IMR-90 (cell line): ENCODE measurements around the gene AKNA. TPM values are rescaled to one million over a fixed set of nuclear protein-coding genes. Genes with fewer than 3 reads are reported as not detected.

Experiments
- ATAC-seq: fragments of 200-7000 bp; cut with Tn5 transposase; 2 replicates; pipeline ENCODE4 v1.9.1; 2020; ENCODE audit warnings: low read depth, mild to moderate bottlenecking, moderate library complexity
- BruUV-seq: library from RNA; stranded (reverse); fragments of 400-500 nt; replicated peaks from 2 replicates; lab custom pipeline; 2021; lab: Mats Ljungman, UMichigan
- CTCF ChIA-PET: fragments of 300-600 bp; formaldehyde crosslinking; extraction: SDS; loops from one replicate; lab custom pipeline; 2021; ENCODE audit warnings: antibody characterized with exemption; lab: Yijun Ruan, JAX
- POLR2A ChIA-PET: fragments of 300-600 bp; sonication (Branson Sonifier 250); formaldehyde crosslinking; loops from one replicate; lab custom pipeline; 2022; ENCODE audit warnings: antibody characterized with exemption; ENCODE audit not compliant: unreplicated experiment; lab: Charles Lee
- DNase-seq: peaks from one replicate; pipeline ENCODE4 v3.0.0; 2013
- H2AFZ ChIP-seq: replicated peaks from 2 replicates; pipeline ENCODE3; 2013; ENCODE audit warnings: low read length, mild to moderate bottlenecking; ENCODE audit not compliant: poor library complexity
- H2AK5ac ChIP-seq: 2 replicates; pipeline ENCODE4 v1.6.1; 2013; ENCODE audit warnings: low read depth, low read length, inconsistent platforms
- H2AK9ac ChIP-seq: replicated peaks from 2 replicates; pipeline ENCODE3; 2013; ENCODE audit warnings: mild to moderate bottlenecking, low read depth, low read length, moderate library complexity; ENCODE audit not compliant: poor library complexity
- H2BK120ac ChIP-seq: 2 replicates; pipeline ENCODE4 v1.6.1; 2013; ENCODE audit warnings: low read depth, low read length, inconsistent platforms
- H2BK15ac ChIP-seq: 3 replicates; pipeline ENCODE4 v1.6.1; 2013; ENCODE audit warnings: low read depth, low read length, inconsistent platforms
- H2BK20ac ChIP-seq: 2 replicates; pipeline ENCODE4 v1.6.1; 2013; ENCODE audit warnings: low read depth, mild to moderate bottlenecking, inconsistent platforms, low read length, moderate library complexity
- H2BK5ac ChIP-seq: 2 replicates; pipeline ENCODE4 v1.6.1; 2013; ENCODE audit warnings: mild to moderate bottlenecking, low read depth, low read length, inconsistent platforms; ENCODE audit not compliant: poor library complexity, severe bottlenecking
- H3K14ac ChIP-seq: replicated peaks from 2 replicates; pipeline ENCODE4 v1.6.1; 2013; ENCODE audit warnings: low read depth, low read length, inconsistent platforms
- H3K18ac ChIP-seq: 2 replicates; pipeline ENCODE4 v1.6.1; 2013; ENCODE audit warnings: low read depth, low read length, control low read depth
- H3K23ac ChIP-seq: 2 replicates; pipeline ENCODE4 v1.6.1; 2013; ENCODE audit warnings: low read depth, low read length, inconsistent platforms
- H3K27ac ChIP-seq: 2 replicates; pipeline ENCODE4 v1.5.1; 2013; ENCODE audit warnings: mild to moderate bottlenecking, control low read depth, low read length; ENCODE audit not compliant: insufficient read depth
- H3K27me3 ChIP-seq: 2 replicates; pipeline ENCODE4 v1.6.1; 2013; ENCODE audit warnings: low read length; ENCODE audit not compliant: control insufficient read depth, insufficient read depth
- H3K36me3 ChIP-seq: 2 replicates; pipeline ENCODE4 v1.6.1; 2013; ENCODE audit warnings: low read length, mixed read lengths; ENCODE audit not compliant: control insufficient read depth, insufficient read depth
- H3K4ac ChIP-seq: 2 replicates; pipeline ENCODE4 v1.6.1; 2013; ENCODE audit warnings: low read depth, low read length, inconsistent platforms
- H3K4me1 ChIP-seq: 2 replicates; pipeline ENCODE4 v1.6.1; 2013; ENCODE audit warnings: low read length, mixed read lengths; ENCODE audit not compliant: control insufficient read depth, insufficient read depth
- H3K4me2 ChIP-seq: 2 replicates; pipeline ENCODE4 v1.6.1; 2013; ENCODE audit warnings: low read depth, mild to moderate bottlenecking, control low read depth, low read length, moderate library complexity
- H3K4me3 ChIP-seq: 2 replicates; pipeline ENCODE4 v1.5.1; 2013; ENCODE audit warnings: low read depth, mild to moderate bottlenecking, control low read depth, low read length, moderate library complexity; ENCODE audit not compliant: insufficient read depth
- H3K56ac ChIP-seq: 2 replicates; pipeline ENCODE4 v1.6.1; 2013; ENCODE audit warnings: low read length, inconsistent platforms; ENCODE audit not compliant: insufficient read depth; ENCODE audit errors: extremely low read depth
- H3K79me1 ChIP-seq, 2 experiments: 2 replicates each; pipeline ENCODE4 v1.6.1; 2013; ENCODE audit warnings: low read length in 2 of 2, inconsistent platforms in 1 of 2, low read depth in 1 of 2
- H3K9ac ChIP-seq: 2 replicates; pipeline ENCODE4 v1.6.1; 2013; ENCODE audit warnings: low read depth, low read length, control low read depth
- H3K9me1 ChIP-seq: 2 replicates; pipeline ENCODE4 v1.6.1; 2013; ENCODE audit warnings: low read length, inconsistent platforms; ENCODE audit not compliant: insufficient read depth
- H3K9me3 ChIP-seq: 2 replicates; pipeline ENCODE4 v1.6.1; 2013; ENCODE audit warnings: low read length; ENCODE audit not compliant: control insufficient read depth, insufficient read depth
- H4K20me1 ChIP-seq: 2 replicates; pipeline ENCODE4 v1.6.1; 2013; ENCODE audit warnings: low read length, inconsistent platforms; ENCODE audit not compliant: insufficient read depth
- H4K5ac ChIP-seq: 2 replicates; pipeline ENCODE4 v1.6.1; 2013; ENCODE audit warnings: mild to moderate bottlenecking, low read depth, low read length, control low read depth
- H4K8ac ChIP-seq, 2 experiments: 2 replicates each; pipeline ENCODE4 v1.6.1; 2013; ENCODE audit warnings: low read depth in 2 of 2, low read length in 2 of 2, control low read depth in 1 of 2, inconsistent platforms in 1 of 2
- H4K91ac ChIP-seq: 2 replicates; pipeline ENCODE4 v1.6.1; 2013; ENCODE audit warnings: low read depth, low read length, inconsistent platforms; ENCODE audit not compliant: insufficient read depth
- BHLHE40 ChIP-seq: fragments of 150-350 bp; IDR thresholded peaks from 2 replicates; pipeline ENCODE4 v1.6.1; 2016; ENCODE audit warnings: mild to moderate bottlenecking, low read depth, low read length
- CEBPB ChIP-seq: IDR thresholded peaks from 2 replicates; pipeline ENCODE4 v1.6.1; 2012; ENCODE audit warnings: low read depth, low read length, improper control_type of control experiment
- CHD1 ChIP-seq: IDR thresholded peaks from 2 replicates; pipeline ENCODE4 v1.6.1; 2012; ENCODE audit warnings: low read depth, low read length, improper control_type of control experiment
- ELK1 ChIP-seq: fragments of 150-350 bp; IDR thresholded peaks from 2 replicates; pipeline ENCODE4 v1.6.1; 2016; ENCODE audit warnings: low read depth, mild to moderate bottlenecking, low read length, moderate library complexity, borderline replicate concordance
- FOS ChIP-seq: fragments of 150-350 bp; IDR thresholded peaks from 2 replicates; pipeline ENCODE4 v1.6.1; 2016; ENCODE audit warnings: low read depth, low read length
- MXI1 ChIP-seq: IDR thresholded peaks from 2 replicates; pipeline ENCODE4 v1.6.1; 2012; ENCODE audit warnings: low read depth, mild to moderate bottlenecking, low read length, moderate library complexity, borderline replicate concordance
- POLR2A ChIP-seq: IDR thresholded peaks from 2 replicates; pipeline ENCODE4 v1.6.1; 2012; ENCODE audit warnings: mild to moderate bottlenecking, low read depth, low read length
- RAD21 ChIP-seq: IDR thresholded peaks from 2 replicates; pipeline ENCODE4 v1.6.1; 2012; ENCODE audit warnings: low read length, improper control_type of control experiment
- RCOR1 ChIP-seq: IDR thresholded peaks from 2 replicates; pipeline ENCODE4 v1.6.1; 2012; ENCODE audit warnings: mild to moderate bottlenecking, low read length, improper control_type of control experiment; ENCODE audit not compliant: insufficient replicate concordance
- SMC3 ChIP-seq: fragments of 150-350 bp; IDR thresholded peaks from 2 replicates; pipeline ENCODE4 v1.6.1; 2016; ENCODE audit warnings: low read depth, mild to moderate bottlenecking, antibody characterized with exemption, low read length, moderate library complexity
- WGBS, 2 experiments: methylation state at CpG; one replicate each; pipeline versions ENCODE4 v1.1.5 to v1.1.7; 2013; ENCODE audit warnings: missing lambda C conversion rate in 2 of 2; ENCODE audit not compliant: insufficient read length in 1 of 2; ENCODE audit errors: extremely low coverage in 2 of 2; 5-methylcytosine and 5-hydroxymethylcytosine counted together
- dilution Hi-C: fragments of 300-500 bp; cut with HindIII; formaldehyde crosslinking; loops from one replicate; pipeline ENCODE4 v1.14.3; 2018; ENCODE audit warnings: low sequenced_read_pairs; ENCODE audit not compliant: unreplicated experiment
- in situ Hi-C: fragments of 300-500 bp; cut with MboI; formaldehyde crosslinking; loops from 3 replicates; pipeline ENCODE4 v1.14.3; 2019; ENCODE audit warnings: low sequenced_read_pairs, inconsistent platforms, mixed read lengths
- intact Hi-C: fragments of 100-400 bp; cut with micrococcal nuclease; formaldehyde crosslinking; loops from 2 replicates; pipeline ENCODE4 v1.10.0; 2022
- polyA plus RNA-seq, 3 experiments: library from polyadenylated mRNA; depleted of rRNA; stranded (reverse); fragments of >200 nt; gene quantifications; 2 replicates each; pipeline ENCODE4 v1.2.3, GENCODE V29; 2012; ENCODE audit warnings: low replicate concordance in 1 of 3
- total RNA-seq: library from RNA; depleted of rRNA; stranded (reverse); fragments of >200 nt; gene quantifications from 2 replicates; pipeline ENCODE4 v1.2.3, GENCODE V29; 2012

The AKNA gene
- total and polyA plus RNA-seq, 2 of the 4 experiments (the other 2 are of a cell fraction) = 2.7 to 7.3 TPM

GRCh38 chr9:114418053-114418452, 30.3 kb upstream of the AKNA start:
- POLR2A ChIA-PET = no interaction called here

More at GRCh38 chr9:114418053-114418452, 30.3 kb upstream of the AKNA start:
- H2BK5ac ChIP-seq = no peak overlapping the region
- H3K36me3 ChIP-seq = no peaks in the 10 kb centered on the region
- H3K27me3 ChIP-seq = peaks cover 34% of the 10 kb centered on the region
- no peak for DNase-seq
- H3K79me1 ChIP-seq = no peaks in the 10 kb centered on the region
- intact Hi-C loops (no loop called here), dilution Hi-C loops (no loop called here), in situ Hi-C loops (loop anchor here (10.0 kb wide), 1 partner anchor 597 kb away; no protein-coding TSS in a partner anchor)
- H3K9me1 ChIP-seq = peaks cover 8% of the 10 kb centered on the region; the same call in 1 of the 2 replicates
- TF ChIP-seq SMC3 (no peak), MXI1 (no peak), RAD21 (no peak), ELK1 (no peak), FOS (no peak), POLR2A (no peak), CEBPB (no peak), BHLHE40 (no peak), CHD1 (no peak), RCOR1 (no peak)
- H2AK9ac ChIP-seq = peak overlapping the region; percentile 17
- H4K20me1 ChIP-seq = no peaks in the 10 kb centered on the region
- ATAC-seq = no peak
- no peak overlapping the region for H3K4me3 ChIP-seq
- peaks cover 15% of the 10 kb centered on the region; the same call in 1 of the 2 replicates for H3K4me1 ChIP-seq
- H4K91ac ChIP-seq = no peak overlapping the region
- no peak overlapping the region for H3K14ac ChIP-seq
- H2BK20ac ChIP-seq = no peak overlapping the region
- no peak overlapping the region for H3K9ac ChIP-seq
- no peak overlapping the region for H4K5ac ChIP-seq
- no peak overlapping the region for H4K8ac ChIP-seq
- no peak overlapping the region for H3K18ac ChIP-seq
- no TSS peak for BruUV-seq
- CTCF ChIA-PET = interaction anchor here (0.6 to 1.8 kb wide), 5 partner anchors 12 to 528 kb away, joined by 3 to 15 read pairs (median 4); no protein-coding TSS in a partner anchor
- no peak overlapping the region for H2BK120ac ChIP-seq
- no peak overlapping the region for H2BK15ac ChIP-seq
- H3K9me3 ChIP-seq = no peaks in the 10 kb centered on the region
- H2AFZ ChIP-seq = no peak overlapping the region
- H3K4ac ChIP-seq = no peak overlapping the region
- no peak overlapping the region for H3K56ac ChIP-seq
- no peak overlapping the region for H3K27ac ChIP-seq
- no peak overlapping the region for H3K23ac ChIP-seq
- no peak overlapping the region for H2AK5ac ChIP-seq
- no peak overlapping the region for H3K4me2 ChIP-seq
- WGBS, 2 experiments = no CpG with 5 or more reads among the region's 6 CpGs
